Adrenal gland (tissue), 12 donors: ENCODE results near the gene COL4A1. TPM values are rescaled to one million over a fixed set of nuclear protein-coding genes. Genes with fewer than 3 reads are reported as not detected.
A peak's percentile ranks its signal among the peaks of the same experiment; 100 is the strongest.

Experiments used
- DNase-seq, 7 donors: peaks; one replicate each; pipeline ENCODE4 v3.0.0-alpha.2; 2019 to 2020
- H3K27ac ChIP-seq, 5 donors: fragments of 200-600 bp; sonication (generic) in 4 of 5; 1 replicate in 3 of 5; 2 replicates in 2 of 5; pipeline versions ENCODE4 v1.5.1 to v1.8.0; 2016 to 2020; ENCODE audit warnings: mild to moderate bottlenecking in 1 of 5
- H3K27me3 ChIP-seq: fragments of 200-600 bp; 2 replicates; pipeline ENCODE4 v1.8.0; 2021
- H3K36me3 ChIP-seq, 2 donors: fragments of 200-600 bp; replicated peaks in 1 of 2; 1 replicate in 1 of 2; 2 replicates in 1 of 2; pipeline versions ENCODE4 v1.5.1 to v1.8.0; 2018 to 2022
- H3K4me1 ChIP-seq, 2 donors: fragments of 200-600 bp; replicated peaks in 1 of 2; 1 replicate in 1 of 2; 2 replicates in 1 of 2; pipeline versions ENCODE4 v1.5.1 to v1.8.0; 2018 to 2021
- H3K4me3 ChIP-seq, 4 donors: fragments of 200-600 bp; sonication (generic) in 3 of 4; one replicate each; pipeline ENCODE4 v1.5.1; 2016 to 2018
- H3K9me3 ChIP-seq, 3 donors: fragments of 200-600 bp; sonication (generic) in 1 of 3; replicated peaks in 1 of 3; 1 replicate in 2 of 3; 2 replicates in 1 of 3; pipeline versions ENCODE4 v1.5.1 to v1.8.0; 2016 to 2021
- CTCF ChIP-seq, 6 experiments: fragments of 450-650 bp in 4 of 6; fragments of 200-600 bp in 2 of 6; sonication (generic) in 1 of 6; IDR thresholded peaks; 1 replicate in 5 of 6; 2 replicates in 1 of 6; pipeline versions ENCODE4 v1.5.1 to v1.8.0; 2016 to 2021; ENCODE audit warnings: antibody characterized with exemption in 6 of 6, mild to moderate bottlenecking in 2 of 6, moderate library complexity in 1 of 6
- POLR2A ChIP-seq, 2 donors: fragments of 450-650 bp; IDR thresholded peaks; one replicate each; pipeline ENCODE4 v1.6.1; 2017; ENCODE audit warnings: antibody characterized with exemption in 2 of 2, mild to moderate bottlenecking in 2 of 2, moderate library complexity in 1 of 2
- WGBS, 4 donors: extraction: QIAGEN DNeasy Blood & Tissue Kit in 2 of 4; methylation state at CpG; one replicate each; pipeline versions ENCODE4 v1.1.5 to v1.1.7; 2013 to 2017; 5-methylcytosine and 5-hydroxymethylcytosine counted together
- intact Hi-C, 2 donors: fragments of 100-400 bp; cut with DNase I; formaldehyde crosslinking; loops; one replicate each; pipeline versions ENCODE4 v1.14.1 to v1.15.0; 2022 to 2023
- polyA plus RNA-seq, 3 donors: library from polyadenylated mRNA; stranded (reverse); fragments of 200-250 nt in 2 of 3; fragments of 350-450 nt in 1 of 3; fragmentation: Illumina TruSeq in 1 of 3; extraction: RNeasy Lipid Tissue Mini Kit (QIAGEN cat#74804) in 1 of 3; gene quantifications; one replicate each; pipeline ENCODE4 v1.2.3, GENCODE V29; 2013 to 2014
- total RNA-seq, 9 donors: library from RNA; depleted of rRNA in 4 of 9; stranded (reverse); fragments of >200 nt in 4 of 9; fragments of 120-200 nt in 1 of 9; fragmentation: NEBNext Ultra II Directional in 1 of 9; extraction: Animal tissue kit (Norgen Biotek cat#: 25700) in 1 of 9; gene quantifications; one replicate each; pipeline versions ENCODE4 v1.1.0 to v1.2.4, GENCODE V29; 2013 to 2023
- donor health status: healthy with polysubstance abuse.
- donor health status: Bipolar disorder and iron deficiency.
- donor health status: DM: yes; HTN: yes; CAD: no.
- donor health status: DM: no; HTN: no; CAD: no.
- donor health status: DM: no; HTN: no; CAD: no.
- donor health status: DM: yes; HTN: yes; CAD: no.

The COL4A1 gene
- total and polyA plus RNA-seq, 12 donors = 62.4 to 364 (median 183) TPM

GRCh38 chr13:110272227-110272626, 34.7 kb downstream of the COL4A1 start:
- H3K9me3 ChIP-seq = no peaks in the 10 kb centered on the region
- no peaks in the 10 kb centered on the region for H3K36me3 ChIP-seq
- no peak for TF ChIP-seq POLR2A (IDR thresholded peaks at IDR 0.05)
- TF ChIP-seq CTCF (IDR thresholded peaks at IDR 0.05) = no peak
- DNase-seq = peak in 1 of 7 donors; percentile 11
- H3K4me1 ChIP-seq = peaks cover 0 to 7% of the 10 kb centered on the region in 2 donors
- no peak overlapping the region for H3K27ac ChIP-seq
- intact Hi-C loops = no loop called here
- no peak overlapping the region for H3K4me3 ChIP-seq
- H3K27me3 ChIP-seq = no peaks in the 10 kb centered on the region
- WGBS, 4 donors = 71 to 92% (median 88%) methylated on average over 5 of the region's 5 CpGs

DNA sequence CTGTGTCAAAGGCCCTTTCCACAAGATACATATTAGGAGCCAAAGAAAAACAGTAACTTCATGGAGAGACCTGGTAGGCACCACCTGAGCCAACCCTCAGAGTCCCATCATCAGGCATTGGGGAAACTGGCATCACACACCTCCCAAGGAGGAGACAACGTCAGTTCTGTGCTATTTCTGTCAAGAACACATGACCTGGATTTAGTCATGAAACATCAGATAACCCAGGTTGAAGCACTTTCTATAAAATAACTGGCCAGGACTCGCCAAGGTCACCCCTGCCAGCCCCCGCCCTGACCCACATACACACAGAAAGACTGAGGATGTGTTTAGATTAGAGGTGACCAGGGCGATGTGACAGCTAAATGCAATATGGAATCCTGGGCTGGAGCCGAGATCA, 35.6 kb downstream of the COL4A1 start:
- intact Hi-C loops = no loop called here
- no peak overlapping the region for H3K27ac ChIP-seq
- no peaks in the 10 kb centered on the region for H3K27me3 ChIP-seq
- H3K36me3 ChIP-seq = no peaks in the 10 kb centered on the region
- TF ChIP-seq CTCF (IDR thresholded peaks at IDR 0.05) = no peak
- TF ChIP-seq POLR2A (IDR thresholded peaks at IDR 0.05) = no peak
- H3K4me1 ChIP-seq = no peaks in the 10 kb centered on the region
- DNase-seq = peak in 1 of 7 donors; percentile 47
- 53 to 67% (median 57%) methylated on average over 5 of the region's 5 CpGs for WGBS, 4 donors
- H3K4me3 ChIP-seq = no peak overlapping the region
- H3K9me3 ChIP-seq = no peaks in the 10 kb centered on the region

DNA sequence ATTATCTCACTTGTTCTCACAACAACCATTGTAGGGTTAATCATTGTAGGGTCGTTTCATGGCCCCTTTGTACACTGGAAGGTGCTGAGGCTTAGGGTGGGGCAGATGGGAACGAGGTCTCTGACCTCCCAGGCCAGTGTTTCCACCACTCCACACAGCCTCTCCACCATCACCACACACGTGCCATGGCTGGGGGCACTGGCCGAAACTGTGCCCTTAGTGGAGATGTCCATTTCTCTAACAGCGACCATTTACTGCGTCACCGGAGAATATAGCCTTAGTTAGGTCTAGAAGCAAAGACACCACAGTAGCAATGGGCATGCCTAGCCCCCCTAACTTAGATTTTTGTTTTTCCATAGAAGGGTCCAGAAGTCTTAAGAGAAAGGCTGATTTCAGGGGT, 36.5 kb downstream of the COL4A1 start:
- intact Hi-C loops = no loop called here
- Histone ChIP-seq H3K27me3 (no peaks in the 10 kb centered on the region), H3K9me3 (no peaks in the 10 kb centered on the region), H3K27ac (no peak overlapping the region), H3K4me3 (no peak overlapping the region), H3K36me3 (no peaks in the 10 kb centered on the region), H3K4me1 (no peaks in the 10 kb centered on the region)
- TF ChIP-seq POLR2A (IDR thresholded peaks at IDR 0.05) (no peak), CTCF (IDR thresholded peaks at IDR 0.05) (no peak)
- no peak for DNase-seq
- 80 to 89% (median 86%) methylated on average over 7 of the region's 7 CpGs for WGBS, 4 donors

DNA sequence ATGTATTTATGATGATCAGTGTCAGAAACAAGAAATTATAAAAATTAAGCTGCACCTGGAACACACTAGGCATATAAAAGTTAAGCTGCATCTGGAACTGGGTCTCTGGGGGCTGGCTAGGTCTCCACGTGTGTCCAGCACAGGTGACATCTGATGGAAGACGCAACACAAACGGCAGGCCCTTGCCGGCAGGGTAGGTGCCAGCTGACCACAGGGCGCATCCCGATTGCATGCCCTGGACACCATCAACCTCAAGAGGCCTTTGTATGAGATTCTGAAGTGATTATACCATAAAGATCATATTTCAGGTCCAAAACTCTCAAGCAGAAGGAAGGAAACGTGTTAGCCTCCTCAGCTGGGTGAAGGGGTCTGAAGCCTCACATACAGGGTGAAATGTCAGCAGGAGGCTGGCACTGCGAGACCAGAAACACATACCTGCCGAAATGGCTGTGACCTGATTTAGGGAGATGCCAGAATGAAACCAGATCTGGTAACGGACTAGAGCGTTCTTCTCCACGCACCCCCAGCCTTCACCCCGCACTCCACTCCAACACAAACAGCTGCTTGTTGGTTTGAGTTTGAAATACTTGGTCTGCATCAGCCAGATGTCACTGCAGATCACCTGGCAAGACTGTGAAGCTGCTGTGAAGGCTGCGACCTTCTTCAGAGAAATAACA, 37.3 kb downstream of the COL4A1 start:
- Histone ChIP-seq H3K27me3 (no peaks in the 10 kb centered on the region), H3K4me1 (no peaks in the 10 kb centered on the region), H3K36me3 (no peaks in the 10 kb centered on the region), H3K27ac (peak overlapping the region in 1 of 5 donors; percentile 14), H3K9me3 (no peaks in the 10 kb centered on the region), H3K4me3 (no peak overlapping the region)
- WGBS, 4 donors = 84 to 87% (median 86%) methylated on average over 14 of the region's 14 CpGs
- peak in 1 of 7 donors; percentile 24 for DNase-seq
- no peak for TF ChIP-seq CTCF (IDR thresholded peaks at IDR 0.05)
- TF ChIP-seq POLR2A (IDR thresholded peaks at IDR 0.05) = no peak
- intact Hi-C loops = no loop called here
